GM19438 (cell line): ENCODE data around the gene CDX1.

Experiments used
- ATAC-seq: cut with Tn5 transposase; IDR thresholded peaks from one replicate; pipeline ENCODE4 v1.9.1; 2021; ENCODE audit warnings: low read depth; ENCODE audit not compliant: unreplicated experiment

Gene CDX1

GRCh38 chr5:150130493-150130922 is 36.1 kb upstream of the CDX1 start:
- ATAC-seq = no peak

GRCh38 chr5:150131461-150131860 is 35.1 kb upstream of the CDX1 start:
- ATAC-seq = no peak

- ATAC-seq = no peak
Measured at GRCh38 chr5:150131978-150132694, 34.4 kb upstream of the CDX1 start.

GRCh38 chr5:150132740-150133139 is 33.8 kb upstream of the CDX1 start:
- ATAC-seq = no peak

GRCh38 chr5:150133581-150134197 is 32.9 kb upstream of the CDX1 start:
- ATAC-seq = no peak

GRCh38 chr5:150134198-150134588 is 32.4 kb upstream of the CDX1 start:
- ATAC-seq = no peak

- ATAC-seq = no peak
Measured at GRCh38 chr5:150135557-150136304, 30.8 kb upstream of the CDX1 start.

- no peak for ATAC-seq
Measured at GRCh38 chr5:150136305-150137167, 30.0 kb upstream of the CDX1 start.

GRCh38 chr5:150137168-150137957 is 29.2 kb upstream of the CDX1 start:
- no peak for ATAC-seq

- ATAC-seq = no peak
Measured at GRCh38 chr5:150137997-150138396, 28.6 kb upstream of the CDX1 start.

- no peak for ATAC-seq
Measured at GRCh38 chr5:150138551-150139265, 27.9 kb upstream of the CDX1 start.

- no peak for ATAC-seq
Measured at GRCh38 chr5:150139334-150139733, 27.2 kb upstream of the CDX1 start.

- ATAC-seq = no peak
Measured at GRCh38 chr5:150140830-150141229, 25.7 kb upstream of the CDX1 start.

- no peak for ATAC-seq
Measured at GRCh38 chr5:150141544-150142184, 24.9 kb upstream of the CDX1 start.

GRCh38 chr5:150142185-150142958 is 24.2 kb upstream of the CDX1 start:
- ATAC-seq = no peak

GRCh38 chr5:150142959-150143349 is 23.6 kb upstream of the CDX1 start:
- no peak for ATAC-seq

GRCh38 chr5:150143350-150144245 is 23.0 kb upstream of the CDX1 start:
- ATAC-seq = no peak
